Activated T-helper 2 cell treated with anti-CD3 and anti-CD28 coated beads, Interferon-gamma antibody, Interleukin-2, Interleukin-4, amounts not matched to agents 10 μg/mL and 5 μg/mL and 100 μg/mL, durations not matched to agents 14 hours and 24 hours and 36 hours (primary cell): Measurements from ENCODE around the gene SPDL1. TPM values are rescaled to one million over a fixed set of nuclear protein-coding genes. Genes with fewer than 3 reads are reported as not detected.
A peak's percentile ranks its signal among the peaks of the same experiment; 100 is the strongest.

Experiments
- DNase-seq: peaks from one replicate; pipeline ENCODE4 v3.0.0; 2021; ENCODE audit warnings: low spot score
- H3K27ac Mint-ChIP-seq: one replicate; pipeline ENCODE4 v1.8.0; 2021; ENCODE audit warnings: mixed read lengths
- H3K27me3 Mint-ChIP-seq: one replicate; pipeline ENCODE4 v1.8.0; 2021; ENCODE audit warnings: low read depth, mixed read lengths
- H3K36me3 Mint-ChIP-seq: one replicate; pipeline ENCODE4 v1.8.0; 2021; ENCODE audit warnings: low read depth, mixed read lengths
- H3K4me1 Mint-ChIP-seq: one replicate; pipeline ENCODE4 v1.8.0; 2021; ENCODE audit warnings: low read depth, mixed read lengths
- H3K4me3 Mint-ChIP-seq: one replicate; pipeline ENCODE4 v1.8.0; 2021; ENCODE audit warnings: low read depth, mild to moderate bottlenecking, moderate library complexity, mixed read lengths
- H3K9me3 Mint-ChIP-seq: one replicate; pipeline ENCODE4 v1.8.0; 2021; ENCODE audit warnings: mixed read lengths
- intact Hi-C: fragments of 100-400 bp; cut with micrococcal nuclease; formaldehyde crosslinking; loops from one replicate; pipeline ENCODE4 v1.15.1; 2023
- total RNA-seq: library from RNA; stranded (reverse); gene quantifications from 2 replicates; pipeline ENCODE4 v1.2.3, GENCODE V29; 2022

SPDL1 gene
- 35.1 and 35.2 TPM in 2 replicates for total RNA-seq

GRCh38 chr5:169583424-169584220 is at the start of gene SPDL1:
TSS of gene SPDL1 (plus strand) at chr5:169583773. CDS start at chr5:169588417, 4,644 bp downstream.
- peak within 1 kb of the TSS; percentile 98 for H3K4me3 Mint-ChIP-seq
- no peaks in the 10 kb centered on the region for H3K9me3 Mint-ChIP-seq
- H3K27me3 Mint-ChIP-seq, result peaks cover 12% of the 10 kb centered on the region
- peaks cover 6% of the 10 kb centered on the region for H3K36me3 Mint-ChIP-seq
- intact Hi-C loops, result loop anchor here (1.0 to 5.0 kb wide), 9 partner anchors 54 to 1004 kb away; partner anchors contain the start of genes DOCK2 and PANK3
- H3K4me1 Mint-ChIP-seq, result peaks cover 43% of the 10 kb centered on the region
- peak; percentile 93 for DNase-seq
- H3K27ac Mint-ChIP-seq, result peak within 1 kb of the TSS; percentile 94

GRCh38 chr5:169534311-169534880 is 49.2 kb upstream of the SPDL1 start:
- no peak overlapping the region for H3K27ac Mint-ChIP-seq
- no peaks in the 10 kb centered on the region for H3K4me1 Mint-ChIP-seq
- H3K9me3 Mint-ChIP-seq, result no peaks in the 10 kb centered on the region
- no peak for DNase-seq
- no peaks in the 10 kb centered on the region for H3K36me3 Mint-ChIP-seq
- H3K4me3 Mint-ChIP-seq, result no peak overlapping the region
- peaks cover 8% of the 10 kb centered on the region for H3K27me3 Mint-ChIP-seq
- intact Hi-C loops, result no loop called here

GRCh38 chr5:169534939-169535338 is 48.6 kb upstream of the SPDL1 start:
- intact Hi-C loops, result no loop called here
- no peaks in the 10 kb centered on the region for H3K4me1 Mint-ChIP-seq
- no peaks in the 10 kb centered on the region for H3K9me3 Mint-ChIP-seq
- no peaks in the 10 kb centered on the region for H3K36me3 Mint-ChIP-seq
- no peak for DNase-seq
- H3K4me3 Mint-ChIP-seq, result no peak overlapping the region
- peaks cover 8% of the 10 kb centered on the region for H3K27me3 Mint-ChIP-seq
- H3K27ac Mint-ChIP-seq, result no peak overlapping the region

- H3K27ac Mint-ChIP-seq, result no peak overlapping the region
- intact Hi-C loops, result no loop called here
- H3K4me3 Mint-ChIP-seq, result no peak overlapping the region
- no peak for DNase-seq
- H3K4me1 Mint-ChIP-seq, result no peaks in the 10 kb centered on the region
- H3K36me3 Mint-ChIP-seq, result no peaks in the 10 kb centered on the region
- peaks cover 12% of the 10 kb centered on the region for H3K27me3 Mint-ChIP-seq
- H3K9me3 Mint-ChIP-seq, result no peaks in the 10 kb centered on the region
Measured at GRCh38 chr5:169538944-169539343, 44.6 kb upstream of the SPDL1 start.

- Mint-ChIP-seq H3K4me3 (no peak overlapping the region), H3K4me1 (peaks cover 5% of the 10 kb centered on the region), H3K27ac (no peak overlapping the region), H3K27me3 (peaks cover 21% of the 10 kb centered on the region), H3K36me3 (no peaks in the 10 kb centered on the region), H3K9me3 (no peaks in the 10 kb centered on the region)
- DNase-seq, result no peak
- intact Hi-C loops, result no loop called here
Measured at GRCh38 chr5:169542811-169543210, 40.8 kb upstream of the SPDL1 start.

GRCh38 chr5:169544264-169544950 is 39.2 kb upstream of the SPDL1 start:
- no peak for DNase-seq
- no peaks in the 10 kb centered on the region for H3K36me3 Mint-ChIP-seq
- peaks cover 5% of the 10 kb centered on the region for H3K4me1 Mint-ChIP-seq
- H3K27ac Mint-ChIP-seq, result no peak overlapping the region
- H3K9me3 Mint-ChIP-seq, result no peaks in the 10 kb centered on the region
- H3K27me3 Mint-ChIP-seq, result peaks cover 27% of the 10 kb centered on the region
- intact Hi-C loops, result no loop called here
- no peak overlapping the region for H3K4me3 Mint-ChIP-seq

GRCh38 chr5:169545762-169546161 is 37.8 kb upstream of the SPDL1 start:
- DNase-seq, result no peak
- Mint-ChIP-seq H3K4me1 (peaks cover 5% of the 10 kb centered on the region), H3K27me3 (peaks cover 41% of the 10 kb centered on the region), H3K36me3 (no peaks in the 10 kb centered on the region), H3K9me3 (no peaks in the 10 kb centered on the region), H3K4me3 (no peak overlapping the region), H3K27ac (no peak overlapping the region)
- intact Hi-C loops, result no loop called here

GRCh38 chr5:169546346-169546745 is 37.2 kb upstream of the SPDL1 start:
- intact Hi-C loops, result no loop called here
- H3K27ac Mint-ChIP-seq, result no peak overlapping the region
- no peak overlapping the region for H3K4me3 Mint-ChIP-seq
- H3K9me3 Mint-ChIP-seq, result no peaks in the 10 kb centered on the region
- H3K27me3 Mint-ChIP-seq, result peaks cover 44% of the 10 kb centered on the region
- no peak for DNase-seq
- no peaks in the 10 kb centered on the region for H3K36me3 Mint-ChIP-seq
- H3K4me1 Mint-ChIP-seq, result peaks cover 5% of the 10 kb centered on the region

- no peak overlapping the region for H3K4me3 Mint-ChIP-seq
- no peak for DNase-seq
- H3K36me3 Mint-ChIP-seq, result no peaks in the 10 kb centered on the region
- H3K9me3 Mint-ChIP-seq, result no peaks in the 10 kb centered on the region
- H3K27me3 Mint-ChIP-seq, result peaks cover 45% of the 10 kb centered on the region
- intact Hi-C loops, result no loop called here
- H3K27ac Mint-ChIP-seq, result no peak overlapping the region
- peaks cover 5% of the 10 kb centered on the region for H3K4me1 Mint-ChIP-seq
Measured at GRCh38 chr5:169547508-169547907, 36.1 kb upstream of the SPDL1 start.

- intact Hi-C loops, result no loop called here
- Mint-ChIP-seq H3K4me1 (peaks cover 5% of the 10 kb centered on the region), H3K36me3 (no peaks in the 10 kb centered on the region), H3K27ac (no peak overlapping the region), H3K4me3 (no peak overlapping the region), H3K27me3 (peaks cover 53% of the 10 kb centered on the region), H3K9me3 (no peaks in the 10 kb centered on the region)
- no peak for DNase-seq
Measured at GRCh38 chr5:169548315-169548714, 35.3 kb upstream of the SPDL1 start.

GRCh38 chr5:169549453-169550100 is 34.0 kb upstream of the SPDL1 start:
- Mint-ChIP-seq H3K36me3 (no peaks in the 10 kb centered on the region), H3K27ac (no peak overlapping the region), H3K4me1 (peaks cover 5% of the 10 kb centered on the region), H3K9me3 (no peaks in the 10 kb centered on the region), H3K27me3 (peaks cover 55% of the 10 kb centered on the region), H3K4me3 (no peak overlapping the region)
- intact Hi-C loops, result no loop called here
- no peak for DNase-seq

GRCh38 chr5:169550227-169550626 is 33.3 kb upstream of the SPDL1 start:
- Mint-ChIP-seq H3K9me3 (no peaks in the 10 kb centered on the region), H3K27me3 (peaks cover 51% of the 10 kb centered on the region), H3K36me3 (no peaks in the 10 kb centered on the region), H3K4me3 (no peak overlapping the region), H3K27ac (no peak overlapping the region), H3K4me1 (peaks cover 5% of the 10 kb centered on the region)
- intact Hi-C loops, result no loop called here
- DNase-seq, result no peak
